Neuronal stem cell (in vitro differentiated cells): ENCODE results near the gene SH3BGR.

ENCODE experiments used
- DNase-seq: peaks from one replicate; pipeline ENCODE4 v3.0.0-alpha.2; 2013; ENCODE audit warnings: low spot score
- H2AFZ ChIP-seq: one replicate; pipeline ENCODE4 v1.6.1; 2013; ENCODE audit warnings: mild to moderate bottlenecking, low read length, inconsistent platforms
- H2AK5ac ChIP-seq: 2 replicates; pipeline ENCODE4 v1.6.1; 2013; ENCODE audit warnings: low read depth, mild to moderate bottlenecking, inconsistent platforms, low read length, moderate library complexity, mixed read lengths
- H2BK120ac ChIP-seq: 2 replicates; pipeline ENCODE4 v1.6.1; 2013; ENCODE audit warnings: low read depth, mild to moderate bottlenecking, inconsistent platforms, low read length, moderate library complexity, mixed read lengths
- H2BK12ac ChIP-seq: one replicate; pipeline ENCODE4 v1.6.1; 2013; ENCODE audit warnings: low read length, inconsistent platforms
- H2BK15ac ChIP-seq: 2 replicates; pipeline ENCODE4 v1.6.1; 2013; ENCODE audit warnings: mild to moderate bottlenecking, low read length, inconsistent platforms, mixed read lengths
- H2BK5ac ChIP-seq: one replicate; pipeline ENCODE4 v1.6.1; 2013; ENCODE audit warnings: inconsistent platforms, mild to moderate bottlenecking, low read length, moderate library complexity
- H3K14ac ChIP-seq: one replicate; pipeline ENCODE4 v1.6.1; 2013; ENCODE audit warnings: low read length, inconsistent platforms
- H3K18ac ChIP-seq: 2 replicates; pipeline ENCODE4 v1.6.1; 2013; ENCODE audit warnings: low read length, inconsistent platforms
- H3K23ac ChIP-seq: 2 replicates; pipeline ENCODE4 v1.6.1; 2013; ENCODE audit warnings: low read depth, mild to moderate bottlenecking, mixed read lengths, low read length, inconsistent platforms; ENCODE audit not compliant: poor library complexity
- H3K27ac ChIP-seq: replicated peaks from 3 replicates; pipeline ENCODE4 v1.5.1; 2013; ENCODE audit warnings: low read length, inconsistent platforms
- H3K27me3 ChIP-seq, 3 experiments: 2 replicates each; pipeline ENCODE4 v1.6.1; 2013; ENCODE audit warnings: low read length in 3 of 3, mild to moderate bottlenecking in 2 of 3, inconsistent platforms in 1 of 3, low read depth in 1 of 3, mixed read lengths in 1 of 3, moderate library complexity in 1 of 3; ENCODE audit not compliant: control insufficient read depth in 3 of 3, insufficient read depth in 3 of 3
- H3K36me3 ChIP-seq, 2 donors: replicated peaks in 1 of 2; 2 replicates each; pipeline ENCODE4 v1.6.1; 2013; ENCODE audit warnings: low read length in 2 of 2; ENCODE audit not compliant: control insufficient read depth in 2 of 2, insufficient read depth in 2 of 2
- H3K4ac ChIP-seq: 2 replicates; pipeline ENCODE4 v1.6.1; 2013; ENCODE audit warnings: inconsistent platforms, mild to moderate bottlenecking, low read length, moderate library complexity
- H3K4me1 ChIP-seq, 2 donors: 1 replicate in 1 of 2; 2 replicates in 1 of 2; pipeline ENCODE4 v1.6.1; 2013; ENCODE audit warnings: low read length in 2 of 2, low read depth in 1 of 2; ENCODE audit not compliant: control insufficient read depth in 2 of 2, insufficient read depth in 1 of 2
- H3K4me2 ChIP-seq: one replicate; pipeline ENCODE4 v1.6.1; 2013; ENCODE audit warnings: mild to moderate bottlenecking, low read length, inconsistent platforms; ENCODE audit not compliant: insufficient read depth, poor library complexity, severe bottlenecking
- H3K4me3 ChIP-seq, 2 donors: 2 replicates each; pipeline ENCODE4 v1.5.1; 2013; ENCODE audit warnings: low read length in 2 of 2, mild to moderate bottlenecking in 2 of 2, inconsistent platforms in 1 of 2, moderate library complexity in 1 of 2
- H3K79me1 ChIP-seq: one replicate; pipeline ENCODE4 v1.6.1; 2013; ENCODE audit warnings: low read depth, mild to moderate bottlenecking, inconsistent platforms, low read length, moderate library complexity
- H3K9ac ChIP-seq: one replicate; pipeline ENCODE4 v1.6.1; 2013; ENCODE audit warnings: mild to moderate bottlenecking, low read depth, low read length, inconsistent platforms; ENCODE audit not compliant: poor library complexity
- H3K9me3 ChIP-seq, 2 donors: replicated peaks in 1 of 2; 2 replicates each; pipeline versions ENCODE3 to v1.6.1; 2013; ENCODE audit warnings: low read length in 2 of 2, mild to moderate bottlenecking in 2 of 2, inconsistent platforms in 1 of 2, low read depth in 1 of 2, mixed read lengths in 1 of 2, moderate library complexity in 1 of 2; ENCODE audit not compliant: control insufficient read depth in 2 of 2, insufficient read depth in 1 of 2
- H4K8ac ChIP-seq: one replicate; pipeline ENCODE4 v1.6.1; 2013; ENCODE audit warnings: low read depth, mild to moderate bottlenecking, inconsistent platforms, low read length, moderate library complexity
- H4K91ac ChIP-seq: one replicate; pipeline ENCODE4 v1.6.1; 2013; ENCODE audit warnings: low read length, low read depth, mild to moderate bottlenecking, inconsistent platforms; ENCODE audit not compliant: poor library complexity
- WGBS, 2 donors: extraction: QIAGEN DNeasy Blood & Tissue Kit; methylation state at CpG; one replicate each; pipeline ENCODE4 v1.1.7; 2013; ENCODE audit warnings: missing lambda C conversion rate in 2 of 2, mixed read lengths in 1 of 2; ENCODE audit not compliant: insufficient read length in 2 of 2, insufficient replicate concordance in 1 of 2; ENCODE audit errors: extremely low coverage in 2 of 2; 5-methylcytosine and 5-hydroxymethylcytosine counted together

Gene SH3BGR

DNA sequence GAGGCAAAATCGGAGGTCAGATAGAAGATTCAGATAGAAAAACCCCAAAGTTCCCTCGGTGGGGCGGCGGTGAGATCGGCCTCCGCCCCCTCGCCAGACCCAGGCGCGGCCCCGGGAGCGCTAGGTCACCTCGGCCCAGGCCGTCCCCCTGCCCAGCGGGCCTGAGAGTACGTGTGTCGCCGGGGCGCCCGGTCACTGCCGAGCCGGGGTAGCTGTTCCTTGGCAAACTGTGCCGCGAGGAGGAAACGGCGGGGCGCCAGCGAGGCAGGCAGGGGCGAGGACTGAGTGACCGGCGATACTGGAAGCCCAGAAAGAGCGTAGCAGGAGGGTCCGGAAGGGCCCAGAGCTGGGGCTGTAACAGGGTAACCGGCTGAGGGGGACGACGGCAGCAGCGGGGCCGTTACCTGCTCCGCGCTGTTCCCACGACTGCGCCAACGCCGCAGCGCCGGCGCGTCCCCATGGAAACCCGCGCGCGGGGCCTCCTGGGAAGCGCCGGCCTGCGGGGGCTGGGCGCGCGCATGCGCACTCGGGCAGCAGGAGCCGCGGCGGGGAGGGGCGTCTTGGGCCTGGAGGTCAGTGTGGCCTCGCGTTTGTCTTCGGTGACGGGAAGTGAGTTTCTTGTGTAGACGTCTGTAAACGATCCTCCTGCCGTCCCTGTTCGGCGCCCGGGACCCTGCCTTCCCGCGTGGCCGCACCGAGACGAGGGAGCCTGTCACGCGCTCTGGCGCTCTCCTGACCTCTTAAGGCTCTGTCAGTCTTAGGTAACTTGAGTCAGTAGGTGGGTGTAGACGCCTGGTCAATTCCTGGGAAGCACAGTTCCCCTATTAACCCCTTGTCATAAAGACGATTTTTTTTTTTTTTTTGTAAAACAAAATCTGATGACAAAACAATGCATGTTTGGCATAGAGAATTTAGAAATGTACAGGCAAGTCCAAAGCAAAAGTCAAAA is 6.2 kb upstream of the SH3BGR start, which contains the start of gene LCA5L:
TSS of gene LCA5L (minus strand) at position 458 of the 949 bp plus-strand sequence. CDS start 17,285 bp downstream, outside the sequence.
- Histone ChIP-seq H2BK120ac (no peak within 1 kb of the TSS), H3K9ac (peak within 1 kb of the TSS; percentile 97), H2BK5ac (peak within 1 kb of the TSS; percentile 77), H3K36me3 (no peaks in the 10 kb centered on the region), H3K4me3 (peak within 1 kb of the TSS; percentile 73 to 88), H3K4me1 (peaks cover 11 to 13% of the 10 kb centered on the region in 2 donors), H3K9me3 (no peaks in the 10 kb centered on the region), H2AFZ (peak within 1 kb of the TSS; percentile 93), H2BK15ac (peak within 1 kb of the TSS; percentile 87), H3K18ac (peak within 1 kb of the TSS; percentile 96), H3K23ac (peak within 1 kb of the TSS; percentile 97), H2AK5ac (peak within 1 kb of the TSS; percentile 69), H3K79me1 (no peaks in the 10 kb centered on the region), H4K8ac (no peak within 1 kb of the TSS), H2BK12ac (no peak within 1 kb of the TSS), H3K4me2 (peak within 1 kb of the TSS; percentile 82), H3K27ac (peak within 1 kb of the TSS; percentile 95), H4K91ac (no peak within 1 kb of the TSS), H3K27me3 (peaks cover 0 to 2% (median 0%) of the 10 kb centered on the region in 3 experiments), H3K14ac (peak within 1 kb of the TSS; percentile 66), H3K4ac (no peak within 1 kb of the TSS)
- peak; percentile 93 for DNase-seq
- WGBS, 2 donors, result no CpG with 5 or more reads among the region's 83 CpGs

DNA sequence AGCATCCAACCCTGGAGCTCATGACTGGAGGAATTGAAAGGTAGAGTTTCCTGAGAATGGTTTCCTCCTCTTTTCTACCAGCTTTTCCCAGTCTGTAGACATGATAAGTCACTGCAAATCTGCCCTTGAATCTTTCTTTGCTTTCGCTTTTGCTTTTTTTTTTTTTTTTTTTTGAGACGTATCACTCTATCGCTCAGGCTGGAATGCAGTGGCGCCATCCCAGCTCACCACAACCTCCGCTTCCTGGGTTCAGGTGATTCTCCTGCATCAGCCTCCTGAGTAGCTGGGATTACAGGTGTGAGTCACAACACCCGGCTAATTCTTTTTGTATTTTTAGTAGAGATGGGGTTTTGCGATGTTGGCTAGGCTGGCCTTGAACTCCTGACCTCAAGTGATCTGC is 4.5 kb upstream of the SH3BGR start:
- Histone ChIP-seq H3K9me3 (no peaks in the 10 kb centered on the region), H2BK12ac (no peak overlapping the region), H3K79me1 (no peaks in the 10 kb centered on the region), H3K36me3 (no peaks in the 10 kb centered on the region), H4K8ac (no peak overlapping the region), H3K4ac (no peak overlapping the region), H3K27ac (no peak overlapping the region), H2AFZ (no peak overlapping the region), H4K91ac (no peak overlapping the region), H2BK5ac (no peak overlapping the region), H3K4me1 (peaks cover 11 to 12% of the 10 kb centered on the region in 2 donors), H3K18ac (no peak overlapping the region), H3K14ac (no peak overlapping the region), H3K27me3 (peaks cover 0 to 2% (median 0%) of the 10 kb centered on the region in 3 experiments), H2BK15ac (no peak overlapping the region), H2BK120ac (no peak overlapping the region), H3K4me2 (no peak overlapping the region), H3K4me3 (no peak overlapping the region), H3K9ac (no peak overlapping the region), H3K23ac (no peak overlapping the region), H2AK5ac (no peak overlapping the region)
- DNase-seq, result no peak
- no CpG with 5 or more reads among the region's 7 CpGs for WGBS, 2 donors

DNA sequence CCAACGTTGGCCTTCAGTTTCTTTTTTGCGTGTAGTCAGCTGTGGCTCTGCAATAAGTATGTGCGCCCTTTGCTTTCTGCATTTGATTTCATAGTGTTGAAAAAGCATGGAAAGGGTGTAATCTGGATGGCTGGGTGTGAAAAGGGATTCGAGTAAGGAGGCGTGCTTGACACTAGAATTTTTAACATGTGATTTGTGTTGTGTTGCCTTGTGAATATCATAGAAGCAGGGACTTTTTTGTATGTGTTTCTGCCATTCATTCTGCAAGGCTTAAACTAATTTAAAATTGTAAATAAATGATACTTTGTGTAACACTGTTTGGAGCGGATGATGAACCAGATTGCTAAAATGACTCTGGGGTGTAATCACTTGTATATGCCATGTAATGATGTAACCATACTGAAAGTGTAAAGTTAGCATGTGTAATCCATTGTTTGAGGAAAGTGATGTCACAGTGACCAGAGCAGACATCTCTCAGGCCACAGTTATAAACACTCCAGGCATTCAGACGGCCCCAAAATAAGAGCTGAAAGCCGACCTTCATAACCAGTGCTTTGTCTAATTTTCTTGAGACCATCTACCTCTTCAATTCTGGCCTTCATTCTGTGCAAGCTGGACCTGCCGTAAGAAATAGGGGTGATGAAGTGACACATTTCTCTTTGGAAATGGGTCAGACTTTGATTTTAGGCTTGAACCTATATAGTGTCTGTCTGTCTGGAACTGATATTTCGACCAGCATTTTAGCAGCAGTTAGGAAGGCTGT is 618 bp downstream of the SH3BGR start:
- H3K4me1 ChIP-seq, result peaks cover 4 to 8% of the 10 kb centered on the region in 2 donors
- H2BK15ac ChIP-seq, result no peak overlapping the region
- no peak overlapping the region for H3K4me2 ChIP-seq
- H3K23ac ChIP-seq, result no peak overlapping the region
- H2BK120ac ChIP-seq, result no peak overlapping the region
- WGBS, 2 donors, result no CpG with 5 or more reads among the region's 10 CpGs
- no peak overlapping the region for H2BK12ac ChIP-seq
- no peaks in the 10 kb centered on the region for H3K27me3 ChIP-seq
- H2AK5ac ChIP-seq, result no peak overlapping the region
- no peak overlapping the region for H4K91ac ChIP-seq
- H4K8ac ChIP-seq, result no peak overlapping the region
- H3K27ac ChIP-seq, result no peak overlapping the region
- H3K36me3 ChIP-seq, result no peaks in the 10 kb centered on the region
- H3K14ac ChIP-seq, result no peak overlapping the region
- no peak overlapping the region for H2BK5ac ChIP-seq
- no peak overlapping the region for H3K4ac ChIP-seq
- H3K79me1 ChIP-seq, result no peaks in the 10 kb centered on the region
- H3K9me3 ChIP-seq, result no peaks in the 10 kb centered on the region
- no peak overlapping the region for H3K4me3 ChIP-seq
- H3K9ac ChIP-seq, result no peak overlapping the region
- no peak for DNase-seq
- H3K18ac ChIP-seq, result no peak overlapping the region
- peak overlapping the region; percentile 68 for H2AFZ ChIP-seq

DNA sequence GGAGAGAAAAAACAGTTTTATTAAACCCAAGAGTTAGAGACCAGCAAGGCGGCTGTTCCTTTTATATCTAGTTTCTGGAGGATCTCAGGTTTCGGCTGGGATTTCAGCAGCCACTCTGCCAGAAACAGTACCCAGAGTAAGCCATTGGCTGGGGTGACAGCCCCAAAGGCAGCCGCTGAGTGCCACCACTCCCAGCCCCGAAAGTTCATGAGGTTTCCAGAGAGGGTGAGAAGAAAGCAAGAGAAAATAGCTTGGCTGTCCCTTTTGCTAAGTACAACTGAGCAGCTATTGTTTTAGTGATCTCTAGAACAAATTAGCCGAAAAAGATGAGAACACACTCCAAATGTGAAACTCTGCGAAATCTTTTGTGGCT is 1.2 kb downstream of the SH3BGR start:
- Histone ChIP-seq H4K91ac (no peak overlapping the region), H2BK12ac (no peak overlapping the region), H2AK5ac (no peak overlapping the region), H3K23ac (no peak overlapping the region), H2BK5ac (no peak overlapping the region), H3K4me1 (peaks cover 4 to 8% of the 10 kb centered on the region in 2 donors), H3K27ac (no peak overlapping the region), H3K9me3 (no peaks in the 10 kb centered on the region), H2BK15ac (no peak overlapping the region), H2AFZ (peak overlapping the region; percentile 68), H2BK120ac (no peak overlapping the region), H3K4ac (no peak overlapping the region), H3K79me1 (no peaks in the 10 kb centered on the region), H3K18ac (no peak overlapping the region), H3K4me2 (no peak overlapping the region), H3K27me3 (no peaks in the 10 kb centered on the region), H3K4me3 (no peak overlapping the region), H4K8ac (no peak overlapping the region), H3K9ac (no peak overlapping the region), H3K36me3 (no peaks in the 10 kb centered on the region), H3K14ac (no peak overlapping the region)
- WGBS, 2 donors, result no CpG with 5 or more reads among the region's 6 CpGs
- DNase-seq, result no peak
